Central memory CD8-positive, alpha-beta T cell (primary cell): ENCODE data around the gene TTR.

Source experiments
- ATAC-seq: fragments of 150-1000 bp; cut with Tn5 transposase; replicated peaks from 2 replicates; pipeline ENCODE4 v1.10.0; 2022; ENCODE audit warnings: mild to moderate bottlenecking, moderate FRiP score, moderate number of reproducible peaks; ENCODE audit not compliant: poor library complexity, severe bottlenecking; ENCODE audit errors: extremely low read depth
- DNase-seq, 2 donors: peaks; one replicate each; pipeline ENCODE4 v3.0.0; 2021; ENCODE audit warnings: low spot score in 2 of 2
- H3K27ac Mint-ChIP-seq: one replicate; pipeline ENCODE4 v1.8.0; 2022; ENCODE audit warnings: low read depth, mild to moderate bottlenecking, moderate library complexity, mixed read lengths
- H3K27me3 Mint-ChIP-seq: one replicate; pipeline ENCODE4 v1.8.0; 2022; ENCODE audit warnings: mixed read lengths
- H3K36me3 Mint-ChIP-seq: one replicate; pipeline ENCODE4 v1.8.0; 2022; ENCODE audit warnings: mild to moderate bottlenecking, moderate library complexity, mixed read lengths; ENCODE audit not compliant: insufficient read depth
- H3K4me1 Mint-ChIP-seq: one replicate; pipeline ENCODE4 v1.8.0; 2022; ENCODE audit warnings: mixed read lengths
- H3K4me3 Mint-ChIP-seq: one replicate; pipeline ENCODE4 v1.8.0; 2022; ENCODE audit warnings: mild to moderate bottlenecking, moderate library complexity, mixed read lengths
- H3K9me3 Mint-ChIP-seq: one replicate; pipeline ENCODE4 v1.8.0; 2022; ENCODE audit warnings: mixed read lengths

The TTR gene

GRCh38 chr18:31631526-31631925 lies 39.8 kb downstream of the TTR start:
- peaks cover 2% of the 10 kb centered on the region for H3K36me3 Mint-ChIP-seq
- peaks cover 30% of the 10 kb centered on the region for H3K4me1 Mint-ChIP-seq
- ATAC-seq (no peak), DNase-seq (no peak)
- H3K27me3 Mint-ChIP-seq: no peaks in the 10 kb centered on the region
- H3K9me3 Mint-ChIP-seq: no peaks in the 10 kb centered on the region
- no peak overlapping the region for H3K27ac Mint-ChIP-seq
- no peak overlapping the region for H3K4me3 Mint-ChIP-seq

GRCh38 chr18:31632356-31632755 lies 40.7 kb downstream of the TTR start:
- Mint-ChIP-seq H3K4me3 (no peak overlapping the region), H3K36me3 (peaks cover 2% of the 10 kb centered on the region), H3K4me1 (peaks cover 30% of the 10 kb centered on the region), H3K27me3 (no peaks in the 10 kb centered on the region), H3K27ac (peak overlapping the region; percentile 13), H3K9me3 (no peaks in the 10 kb centered on the region)
- no peak for ATAC-seq
- no peak for DNase-seq

GRCh38 chr18:31633392-31634330 lies 42.0 kb downstream of the TTR start:
- Mint-ChIP-seq H3K27me3 (no peaks in the 10 kb centered on the region), H3K4me1 (peaks cover 30% of the 10 kb centered on the region), H3K36me3 (peaks cover 2% of the 10 kb centered on the region), H3K4me3 (peak overlapping the region; percentile 54), H3K9me3 (no peaks in the 10 kb centered on the region), H3K27ac (peak overlapping the region; percentile 81)
- ATAC-seq (no peak), DNase-seq (no peak)

GRCh38 chr18:31634331-31634713 lies 42.6 kb downstream of the TTR start:
- H3K36me3 Mint-ChIP-seq: peaks cover 2% of the 10 kb centered on the region
- peak overlapping the region; percentile 54 for H3K4me3 Mint-ChIP-seq
- peak in 1 of 2 donors; percentile 19 for DNase-seq
- H3K27me3 Mint-ChIP-seq: no peaks in the 10 kb centered on the region
- H3K27ac Mint-ChIP-seq: peak overlapping the region; percentile 81
- ATAC-seq: peak; percentile 98
- no peaks in the 10 kb centered on the region for H3K9me3 Mint-ChIP-seq
- peaks cover 30% of the 10 kb centered on the region for H3K4me1 Mint-ChIP-seq

- ATAC-seq (no peak), DNase-seq (no peak)
- no peaks in the 10 kb centered on the region for H3K27me3 Mint-ChIP-seq
- no peak overlapping the region for H3K27ac Mint-ChIP-seq
- H3K4me3 Mint-ChIP-seq: no peak overlapping the region
- H3K36me3 Mint-ChIP-seq: peaks cover 2% of the 10 kb centered on the region
- no peaks in the 10 kb centered on the region for H3K9me3 Mint-ChIP-seq
- peaks cover 23% of the 10 kb centered on the region for H3K4me1 Mint-ChIP-seq
Observed at GRCh38 chr18:31636387-31636786, 44.7 kb downstream of the TTR start.

GRCh38 chr18:31637445-31637844 lies 45.8 kb downstream of the TTR start:
- Mint-ChIP-seq H3K4me3 (no peak overlapping the region), H3K4me1 (peaks cover 23% of the 10 kb centered on the region), H3K27ac (no peak overlapping the region), H3K36me3 (peaks cover 2% of the 10 kb centered on the region), H3K27me3 (no peaks in the 10 kb centered on the region), H3K9me3 (no peaks in the 10 kb centered on the region)
- no peak for ATAC-seq
- no peak for DNase-seq

GRCh38 chr18:31643003-31643402 lies 51.3 kb downstream of the TTR start:
- H3K27ac Mint-ChIP-seq: no peak overlapping the region
- no peaks in the 10 kb centered on the region for H3K27me3 Mint-ChIP-seq
- ATAC-seq (no peak), DNase-seq (no peak)
- no peaks in the 10 kb centered on the region for H3K9me3 Mint-ChIP-seq
- H3K4me3 Mint-ChIP-seq: no peak overlapping the region
- peaks cover 8% of the 10 kb centered on the region for H3K4me1 Mint-ChIP-seq
- H3K36me3 Mint-ChIP-seq: no peaks in the 10 kb centered on the region

GRCh38 chr18:31645411-31645810 lies 53.7 kb downstream of the TTR start:
- Mint-ChIP-seq H3K36me3 (no peaks in the 10 kb centered on the region), H3K27ac (no peak overlapping the region), H3K4me3 (no peak overlapping the region), H3K27me3 (no peaks in the 10 kb centered on the region), H3K9me3 (no peaks in the 10 kb centered on the region), H3K4me1 (peaks cover 14% of the 10 kb centered on the region)
- no peak for DNase-seq
- ATAC-seq: no peak

- no peak for DNase-seq
- ATAC-seq: no peak
- Mint-ChIP-seq H3K9me3 (no peaks in the 10 kb centered on the region), H3K36me3 (no peaks in the 10 kb centered on the region), H3K4me1 (peaks cover 14% of the 10 kb centered on the region), H3K27me3 (peaks cover under 1% of the 10 kb centered on the region), H3K27ac (peak overlapping the region; percentile 9), H3K4me3 (no peak overlapping the region)
Observed at GRCh38 chr18:31646332-31647126, 54.9 kb downstream of the TTR start.

GRCh38 chr18:31647127-31647753 lies 55.6 kb downstream of the TTR start:
- Mint-ChIP-seq H3K4me3 (no peak overlapping the region), H3K27ac (no peak overlapping the region), H3K9me3 (no peaks in the 10 kb centered on the region), H3K36me3 (no peaks in the 10 kb centered on the region), H3K4me1 (peaks cover 19% of the 10 kb centered on the region), H3K27me3 (peaks cover 8% of the 10 kb centered on the region)
- no peak for DNase-seq
- no peak for ATAC-seq
